ENCODE results near the gene IL11RA. TPM values are rescaled to one million over a fixed set of nuclear protein-coding genes. Genes with fewer than 3 reads are reported as not detected.

IL11RA gene
- total RNA-seq, 1 donor from 2014 or later: 22.2 TPM

DNA sequence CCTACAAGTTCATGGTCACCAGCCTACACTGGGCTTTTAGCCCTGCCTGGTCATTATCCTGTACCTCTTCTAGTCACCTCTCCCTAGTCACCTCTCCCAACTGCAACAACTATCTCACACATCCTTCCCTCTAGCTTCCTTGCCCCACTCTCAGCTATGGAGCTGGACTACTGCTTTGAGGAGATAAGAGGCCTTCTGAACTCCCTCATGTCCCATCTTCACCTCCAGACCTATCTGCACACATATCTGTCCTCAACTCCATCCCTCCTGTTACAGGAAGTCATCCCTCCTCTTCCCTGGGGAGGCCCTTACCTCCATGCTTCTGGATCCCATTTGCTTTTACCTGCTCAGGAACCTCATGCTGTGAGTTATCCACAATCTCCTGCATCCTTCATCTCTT, 45.8 kb upstream of the IL11RA start:
- DNase-seq (ENCODE audit: low read depth) (no peak), FAIRE-seq (no peak)
- Mint-ChIP-seq H3K4me1 (ENCODE audit: low read depth, unreplicated experiment) (peaks cover 5% of the 10 kb centered on the region), H3K4me3 (ENCODE audit: unreplicated experiment) (no peak overlapping the region), H3K27me3 (ENCODE audit: low read depth, unreplicated experiment) (peaks cover 13% of the 10 kb centered on the region), H3K9me3 (ENCODE audit: unreplicated experiment) (no peaks in the 10 kb centered on the region), H3K36me3 (ENCODE audit: low read depth, unreplicated experiment) (peaks cover 5% of the 10 kb centered on the region), H3K27ac (ENCODE audit: unreplicated experiment) (no peak overlapping the region)
- Histone ChIP-seq H2AFZ (ENCODE audit: low read depth, low read length) (no peak overlapping the region), H3K36me3 (ENCODE audit: insufficient read depth, low read length) (no peaks in the 10 kb centered on the region), H4K20me1 (ENCODE audit: insufficient read depth, low read length) (peaks cover 8% of the 10 kb centered on the region), H3K9ac (ENCODE audit: low read length) (no peak overlapping the region), H3K4me1 (ENCODE audit: insufficient read depth, low read length) (peaks cover 4% of the 10 kb centered on the region), H3K79me2 (ENCODE audit: insufficient read depth, low read length) (peaks cover 4% of the 10 kb centered on the region), H3K4me3 (ENCODE audit: insufficient read depth, low read depth, low read length) (no peak overlapping the region), H3K4me2 (ENCODE audit: low read length) (no peak overlapping the region), H3K9me3 (ENCODE audit: insufficient read depth, low read depth, low read length) (no peaks in the 10 kb centered on the region), H3K27me3 (ENCODE audit: insufficient read depth, low read length) (peaks cover 7% of the 10 kb centered on the region), H3K27ac (ENCODE audit: low read depth, low read length) (no peak overlapping the region)
- no peak for TF ChIP-seq EZH2 (IDR thresholded peaks at IDR 0.05; ENCODE audit: insufficient read depth, low read length)
- TF ChIP-seq, protein P1, sequence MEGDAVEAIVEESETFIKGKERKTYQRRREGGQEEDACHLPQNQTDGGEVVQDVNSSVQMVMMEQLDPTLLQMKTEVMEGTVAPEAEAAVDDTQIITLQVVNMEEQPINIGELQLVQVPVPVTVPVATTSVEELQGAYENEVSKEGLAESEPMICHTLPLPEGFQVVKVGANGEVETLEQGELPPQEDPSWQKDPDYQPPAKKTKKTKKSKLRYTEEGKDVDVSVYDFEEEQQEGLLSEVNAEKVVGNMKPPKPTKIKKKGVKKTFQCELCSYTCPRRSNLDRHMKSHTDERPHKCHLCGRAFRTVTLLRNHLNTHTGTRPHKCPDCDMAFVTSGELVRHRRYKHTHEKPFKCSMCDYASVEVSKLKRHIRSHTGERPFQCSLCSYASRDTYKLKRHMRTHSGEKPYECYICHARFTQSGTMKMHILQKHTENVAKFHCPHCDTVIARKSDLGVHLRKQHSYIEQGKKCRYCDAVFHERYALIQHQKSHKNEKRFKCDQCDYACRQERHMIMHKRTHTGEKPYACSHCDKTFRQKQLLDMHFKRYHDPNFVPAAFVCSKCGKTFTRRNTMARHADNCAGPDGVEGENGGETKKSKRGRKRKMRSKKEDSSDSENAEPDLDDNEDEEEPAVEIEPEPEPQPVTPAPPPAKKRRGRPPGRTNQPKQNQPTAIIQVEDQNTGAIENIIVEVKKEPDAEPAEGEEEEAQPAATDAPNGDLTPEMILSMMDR (IDR thresholded peaks at IDR 0.05; ENCODE audit: insufficient read depth, low read depth, low read length): no peak

DNA sequence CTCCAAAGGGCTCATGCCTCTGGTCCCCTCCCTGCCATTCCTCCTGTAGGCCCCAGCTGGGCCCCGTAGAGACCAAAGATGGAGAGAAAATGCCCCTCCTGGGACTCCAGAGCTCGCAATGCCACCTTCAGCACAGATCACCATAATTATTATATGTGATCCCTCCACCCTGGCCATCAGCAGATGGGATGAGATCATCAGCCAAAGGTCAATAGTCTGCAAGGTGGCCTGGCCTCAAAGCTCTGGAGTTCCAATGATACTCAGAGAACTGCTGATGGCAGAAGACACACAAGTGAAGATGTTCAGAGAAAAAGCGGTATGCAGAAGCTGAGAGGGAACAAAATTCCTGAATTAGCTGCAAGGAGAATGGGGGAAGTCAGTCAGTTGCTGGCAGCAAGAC, 45.1 kb upstream of the IL11RA start:
- no peak overlapping the region for H3K27ac ChIP-seq (ENCODE audit: low read depth, low read length)

DNA sequence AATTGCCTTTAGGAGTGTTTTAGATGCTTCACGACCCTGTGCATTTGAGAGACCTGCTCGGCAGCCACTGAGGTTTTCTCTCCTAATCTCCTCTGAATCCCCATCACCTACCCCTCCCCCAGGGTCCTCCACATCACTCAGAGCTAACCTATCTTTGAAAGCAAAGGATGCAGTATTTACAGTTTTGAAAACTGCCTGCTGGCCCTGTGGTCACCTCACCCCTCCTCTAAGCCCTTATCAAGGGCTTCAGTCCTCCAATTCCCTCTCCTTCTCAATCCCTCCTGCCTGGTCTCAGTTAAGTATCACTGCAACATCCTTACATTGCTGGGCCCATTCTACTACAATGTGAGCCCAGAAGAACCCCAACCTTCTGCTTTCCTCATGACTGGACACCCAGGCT, 44.7 kb upstream of the IL11RA start:
- Histone ChIP-seq H3K9ac (ENCODE audit: low read length) (no peak overlapping the region), H3K4me3 (ENCODE audit: insufficient read depth, low read depth, low read length) (no peak overlapping the region), H3K4me2 (ENCODE audit: low read length) (no peak overlapping the region), H3K79me2 (ENCODE audit: insufficient read depth, low read length) (peaks cover 12% of the 10 kb centered on the region), H3K27ac (ENCODE audit: low read depth, low read length) (no peak overlapping the region), H3K9me3 (ENCODE audit: insufficient read depth, low read depth, low read length) (no peaks in the 10 kb centered on the region), H4K20me1 (ENCODE audit: insufficient read depth, low read length) (peaks cover 8% of the 10 kb centered on the region), H3K4me1 (ENCODE audit: insufficient read depth, low read length) (peaks cover 11% of the 10 kb centered on the region), H3K27me3 (ENCODE audit: insufficient read depth, low read length) (peaks cover 6% of the 10 kb centered on the region), H3K36me3 (ENCODE audit: insufficient read depth, low read length) (no peaks in the 10 kb centered on the region), H2AFZ (ENCODE audit: low read depth, low read length) (no peak overlapping the region)
- FAIRE-seq (no peak), DNase-seq (ENCODE audit: low read depth) (no peak)
- no peak overlapping the region for H3K4me3 Mint-ChIP-seq (ENCODE audit: unreplicated experiment)
- peaks cover 7% of the 10 kb centered on the region for H3K27me3 Mint-ChIP-seq (ENCODE audit: low read depth, unreplicated experiment)
- peaks cover 5% of the 10 kb centered on the region for H3K36me3 Mint-ChIP-seq (ENCODE audit: low read depth, unreplicated experiment)
- TF ChIP-seq, protein P1 (IDR thresholded peaks at IDR 0.05; ENCODE audit: insufficient read depth, low read depth, low read length): no peak
- TF ChIP-seq EZH2 (IDR thresholded peaks at IDR 0.05; ENCODE audit: insufficient read depth, low read length): no peak
- no peak overlapping the region for H3K27ac Mint-ChIP-seq (ENCODE audit: unreplicated experiment)
- H3K9me3 Mint-ChIP-seq (ENCODE audit: unreplicated experiment): no peaks in the 10 kb centered on the region
- peaks cover 6% of the 10 kb centered on the region for H3K4me1 Mint-ChIP-seq (ENCODE audit: low read depth, unreplicated experiment)

More for the DNA sequence above, 45.1 kb upstream of the IL11RA start:
- Histone ChIP-seq H4K20me1 (ENCODE audit: insufficient read depth, low read length) (peaks cover 8% of the 10 kb centered on the region), H3K9ac (ENCODE audit: low read length) (no peak overlapping the region), H2AFZ (ENCODE audit: low read depth, low read length) (no peak overlapping the region), H3K79me2 (ENCODE audit: insufficient read depth, low read length) (peaks cover 12% of the 10 kb centered on the region), H3K9me3 (ENCODE audit: insufficient read depth, low read depth, low read length) (no peaks in the 10 kb centered on the region), H3K36me3 (ENCODE audit: insufficient read depth, low read length) (no peaks in the 10 kb centered on the region), H3K27me3 (ENCODE audit: insufficient read depth, low read length) (peaks cover 6% of the 10 kb centered on the region), H3K4me2 (ENCODE audit: low read length) (no peak overlapping the region), H3K4me1 (ENCODE audit: insufficient read depth, low read length) (peaks cover 9% of the 10 kb centered on the region), H3K4me3 (ENCODE audit: insufficient read depth, low read depth, low read length) (no peak overlapping the region)
- FAIRE-seq (no peak), DNase-seq (ENCODE audit: low read depth) (no peak)
- Mint-ChIP-seq H3K27me3 (ENCODE audit: low read depth, unreplicated experiment) (peaks cover 7% of the 10 kb centered on the region), H3K4me3 (ENCODE audit: unreplicated experiment) (no peak overlapping the region), H3K36me3 (ENCODE audit: low read depth, unreplicated experiment) (peaks cover 5% of the 10 kb centered on the region), H3K4me1 (ENCODE audit: low read depth, unreplicated experiment) (peaks cover 6% of the 10 kb centered on the region), H3K27ac (ENCODE audit: unreplicated experiment) (no peak overlapping the region), H3K9me3 (ENCODE audit: unreplicated experiment) (no peaks in the 10 kb centered on the region)
- TF ChIP-seq, protein P1 (IDR thresholded peaks at IDR 0.05; ENCODE audit: insufficient read depth, low read depth, low read length): no peak
- no peak for TF ChIP-seq EZH2 (IDR thresholded peaks at IDR 0.05; ENCODE audit: insufficient read depth, low read length)
